ENCODE data around the gene ITIH3.

- TF ChIP-seq, protein P1, sequence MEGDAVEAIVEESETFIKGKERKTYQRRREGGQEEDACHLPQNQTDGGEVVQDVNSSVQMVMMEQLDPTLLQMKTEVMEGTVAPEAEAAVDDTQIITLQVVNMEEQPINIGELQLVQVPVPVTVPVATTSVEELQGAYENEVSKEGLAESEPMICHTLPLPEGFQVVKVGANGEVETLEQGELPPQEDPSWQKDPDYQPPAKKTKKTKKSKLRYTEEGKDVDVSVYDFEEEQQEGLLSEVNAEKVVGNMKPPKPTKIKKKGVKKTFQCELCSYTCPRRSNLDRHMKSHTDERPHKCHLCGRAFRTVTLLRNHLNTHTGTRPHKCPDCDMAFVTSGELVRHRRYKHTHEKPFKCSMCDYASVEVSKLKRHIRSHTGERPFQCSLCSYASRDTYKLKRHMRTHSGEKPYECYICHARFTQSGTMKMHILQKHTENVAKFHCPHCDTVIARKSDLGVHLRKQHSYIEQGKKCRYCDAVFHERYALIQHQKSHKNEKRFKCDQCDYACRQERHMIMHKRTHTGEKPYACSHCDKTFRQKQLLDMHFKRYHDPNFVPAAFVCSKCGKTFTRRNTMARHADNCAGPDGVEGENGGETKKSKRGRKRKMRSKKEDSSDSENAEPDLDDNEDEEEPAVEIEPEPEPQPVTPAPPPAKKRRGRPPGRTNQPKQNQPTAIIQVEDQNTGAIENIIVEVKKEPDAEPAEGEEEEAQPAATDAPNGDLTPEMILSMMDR (IDR thresholded peaks at IDR 0.05) = no peak
- TF ChIP-seq EZH2phosphoT487 (IDR thresholded peaks at IDR 0.05) = no peak
These were observed 24.7 kb upstream of the ITIH3 start for GRCh38 chr3:52769786-52770455.

Measured in neural progenitor cell (in vitro differentiated cells).